ENCODE measurements around the gene BSCL2.
"Not testable (repeated sequence)": the region's sequence is repeated elsewhere in the genome, so short reads cannot be mapped to it uniquely, and the experiment has no call there.

The BSCL2 gene

DNA sequence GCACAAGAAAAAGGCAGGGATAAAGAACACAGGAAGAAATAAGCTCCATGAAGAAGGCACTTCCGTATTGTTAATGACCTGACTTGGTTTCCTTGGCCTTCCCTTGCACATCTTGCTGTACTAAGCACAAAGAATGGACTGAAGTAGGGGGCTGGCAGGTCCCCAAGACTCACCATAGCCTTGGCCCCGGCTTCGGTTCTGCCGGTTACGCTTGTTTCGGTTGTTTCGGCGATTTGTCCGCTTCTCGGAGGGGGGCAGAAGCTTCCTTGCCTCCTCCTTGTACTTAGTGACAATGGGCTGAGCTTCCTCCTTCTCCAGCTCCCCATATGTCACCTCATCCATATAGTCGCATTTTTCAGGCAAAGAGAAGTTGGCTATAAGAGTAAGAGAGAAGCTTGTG, 9.6 kb upstream of the BSCL2 start:
- DNase-seq, result no peak

DNA sequence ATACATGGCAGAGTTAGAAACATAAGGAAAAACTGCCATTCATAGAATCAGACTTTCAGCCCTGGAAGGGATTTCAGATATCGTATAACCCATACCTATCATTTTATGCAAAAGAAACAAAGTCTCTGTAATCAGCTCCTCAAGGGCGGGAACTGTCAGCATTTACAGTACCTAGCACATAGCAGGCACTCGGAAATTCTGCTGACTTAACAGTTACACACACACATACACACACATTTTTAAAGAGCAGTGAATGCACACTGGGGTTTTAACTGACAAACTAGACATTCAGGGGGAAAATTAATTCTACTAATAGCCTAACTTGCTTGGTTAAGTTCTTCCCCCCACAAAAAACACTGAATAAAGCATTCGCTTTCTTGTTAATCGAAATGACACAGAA, 9.0 kb upstream of the BSCL2 start:
- DNase-seq, result no peak

DNA sequence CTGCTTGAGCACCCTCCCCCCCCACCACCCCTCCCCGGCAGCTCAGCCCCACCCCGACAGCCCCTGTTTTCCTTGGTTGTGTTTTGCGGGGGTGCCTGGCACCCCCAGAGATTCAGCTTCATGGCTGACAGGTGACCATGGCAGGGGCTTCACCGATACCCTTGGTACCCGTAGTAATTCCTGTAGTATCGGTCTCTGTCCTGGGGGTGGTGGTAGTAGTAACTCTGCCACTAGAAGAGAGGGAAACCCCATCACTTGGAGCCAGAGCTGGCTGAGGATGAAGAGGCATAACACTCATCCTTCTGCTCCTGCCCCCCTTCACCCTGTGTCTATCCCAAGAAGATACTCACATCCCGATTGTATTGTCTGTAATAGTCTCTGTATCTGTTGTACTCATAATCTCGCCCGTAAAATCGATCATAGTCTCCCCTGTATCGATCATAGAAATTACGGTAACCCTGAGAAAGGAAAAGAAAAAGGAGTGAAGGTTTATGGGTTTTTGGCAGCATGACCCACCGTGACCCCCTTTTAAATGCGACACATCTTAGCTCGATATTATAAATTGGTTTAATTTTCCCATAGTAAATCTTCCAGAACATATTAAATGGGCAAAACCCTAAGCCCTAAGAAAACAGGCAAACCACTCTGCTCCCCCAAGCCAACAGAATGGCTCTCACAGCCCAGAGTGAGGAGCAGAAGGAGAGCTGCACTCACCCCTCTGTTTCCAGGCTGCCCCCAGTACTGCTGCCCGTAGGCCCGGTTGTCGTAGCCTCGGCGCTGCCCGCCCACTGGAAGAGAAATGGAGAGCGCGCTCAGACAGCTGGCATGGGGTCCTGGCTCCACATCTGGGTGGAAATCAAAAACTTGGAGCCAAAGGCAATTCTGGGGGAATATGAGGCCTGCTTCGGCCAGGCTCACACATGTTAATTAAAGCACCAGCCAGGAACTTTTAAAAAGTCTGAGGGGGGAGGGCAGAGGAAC, 8.2 kb upstream of the BSCL2 start:
- DNase-seq, result no peak

DNA sequence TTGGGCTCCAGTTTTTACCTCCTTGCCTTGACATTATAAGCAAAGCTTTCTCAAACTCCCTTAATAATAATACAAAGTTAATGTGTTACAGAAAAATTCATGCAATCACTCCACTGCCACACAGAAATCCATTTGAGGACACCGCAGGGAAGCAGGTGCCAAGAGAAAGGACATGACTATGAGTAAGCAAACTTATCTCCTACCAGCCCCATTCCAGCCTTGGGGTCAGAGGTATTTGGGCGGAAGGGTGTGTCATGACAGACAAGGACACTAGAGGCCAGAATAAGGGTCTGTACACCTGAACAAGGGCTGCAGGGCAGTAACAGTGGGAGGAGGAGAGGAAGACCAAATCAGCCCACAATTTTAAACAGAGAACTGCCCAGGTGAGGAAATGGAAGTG, 6.1 kb upstream of the BSCL2 start:
- DNase-seq, result no peak

DNA sequence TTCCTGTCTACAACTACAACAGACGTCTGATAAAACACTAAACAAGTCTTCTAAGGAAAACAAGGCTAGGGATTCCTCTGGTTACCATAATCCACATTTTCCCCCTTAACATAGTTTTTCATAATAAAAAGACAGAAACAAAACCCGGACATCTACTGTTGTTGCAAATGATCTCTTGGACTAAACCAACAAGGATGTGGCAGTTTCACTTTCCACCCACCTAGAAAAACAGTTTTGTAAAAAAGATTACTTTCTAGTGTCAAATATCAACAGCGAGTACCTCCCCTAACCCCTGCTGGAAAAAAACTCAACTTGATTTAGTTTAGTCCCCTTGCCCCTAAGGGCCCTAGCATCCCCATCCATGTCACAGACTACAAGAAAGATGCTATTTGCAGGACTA, 5.6 kb upstream of the BSCL2 start:
- no peak for DNase-seq

DNA sequence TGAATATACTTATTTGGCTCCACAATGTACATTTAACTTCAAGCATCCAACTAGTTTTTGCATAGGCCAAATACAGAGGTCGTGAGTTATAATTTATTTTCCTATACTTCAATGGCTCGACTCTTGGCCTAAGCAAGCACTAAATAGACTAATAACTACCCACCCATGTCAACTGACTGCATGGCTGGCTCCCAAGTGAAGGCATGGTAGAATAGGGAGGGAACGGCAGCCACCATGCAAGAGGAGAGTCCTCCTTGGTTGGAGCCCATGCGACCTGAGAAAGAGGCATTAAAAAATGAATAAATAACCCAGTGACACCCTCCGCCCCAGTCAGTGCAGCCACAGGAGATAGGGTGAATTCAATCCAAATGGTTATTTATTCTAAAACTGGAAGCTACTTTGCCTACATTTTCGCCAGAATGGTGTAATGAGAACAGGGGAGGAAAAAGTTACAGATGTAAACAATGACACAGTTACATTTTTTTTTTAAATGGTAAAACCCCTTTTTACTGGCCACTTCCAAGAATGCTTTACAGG, 5.1 kb upstream of the BSCL2 start:
- DNase-seq, result no peak

DNA sequence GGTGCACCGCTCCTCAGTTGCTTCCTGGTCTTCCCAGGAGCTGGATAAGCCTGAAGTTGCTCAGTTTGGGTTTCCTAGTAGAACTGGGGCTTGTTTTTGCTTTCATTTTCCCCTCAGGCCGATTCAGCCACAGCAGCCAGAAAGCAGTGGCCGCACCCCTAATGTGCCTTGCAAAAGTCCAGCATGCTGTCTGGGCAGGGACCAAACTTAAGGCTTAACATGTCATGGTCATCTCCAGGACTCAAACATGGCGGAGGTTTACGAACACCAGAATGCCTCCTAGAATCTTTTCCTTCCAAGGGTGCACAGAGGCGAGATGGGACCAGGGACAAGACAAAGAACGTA, 2.7 kb upstream of the BSCL2 start:
- DNase-seq, result peak; percentile 57

DNA sequence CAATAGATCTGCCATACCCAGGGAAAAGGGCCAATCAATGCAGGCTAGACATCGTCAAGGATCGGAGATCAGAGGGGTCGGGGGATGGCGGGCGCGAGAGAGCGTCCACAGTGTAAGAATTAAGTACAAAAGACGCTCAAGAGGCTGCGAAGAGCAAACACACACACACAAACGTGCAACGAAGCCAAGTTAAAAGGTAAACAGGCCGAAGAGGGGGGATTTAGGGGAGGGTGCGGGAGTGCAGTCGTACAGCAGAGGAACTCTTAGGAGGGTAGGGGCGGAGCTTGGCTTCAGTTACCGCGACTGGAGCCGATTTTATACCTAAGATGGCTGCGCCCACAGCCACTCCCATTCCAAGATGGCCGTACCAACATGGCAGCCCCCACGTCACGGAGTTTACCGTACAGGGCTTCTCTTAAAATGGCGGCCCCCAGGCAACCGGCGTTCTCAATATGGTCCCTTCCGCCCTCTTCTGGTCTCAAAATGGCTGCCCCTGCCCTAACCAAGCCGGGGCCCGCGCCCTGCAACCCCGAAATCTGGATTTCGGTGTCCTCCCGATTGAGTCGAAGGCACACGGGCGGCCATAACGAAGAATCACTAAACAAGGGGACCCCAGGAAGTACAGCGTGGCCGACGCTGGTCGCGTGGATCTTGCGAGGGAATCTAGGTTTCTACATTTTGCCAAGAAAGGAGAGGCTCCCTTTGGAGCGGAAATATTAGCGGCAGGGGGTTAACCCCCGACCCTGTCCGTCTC, 2.2 kb upstream of the BSCL2 start:
- peak; percentile 100 for DNase-seq

DNA sequence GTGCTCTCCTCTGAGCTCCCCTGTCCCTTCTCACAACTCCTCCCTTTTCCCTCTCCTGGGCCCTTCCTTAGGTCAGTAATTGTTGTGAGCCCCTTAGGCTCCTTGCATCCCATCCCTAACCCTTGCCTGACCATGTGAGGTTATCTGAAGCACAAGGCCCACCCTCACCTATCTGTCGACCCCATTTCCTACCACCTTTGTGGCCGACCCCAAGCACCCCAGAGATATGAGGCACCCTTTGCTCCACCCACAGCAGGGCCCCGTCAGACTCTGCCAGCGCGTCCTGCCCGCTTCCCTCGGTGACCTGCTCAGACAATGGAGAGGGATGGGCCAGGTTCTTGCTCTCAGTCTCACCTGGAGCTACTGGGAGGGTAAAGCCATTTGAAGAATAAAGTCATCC, 1.6 kb upstream of the BSCL2 start:
- DNase-seq, result peak; percentile 63

DNA sequence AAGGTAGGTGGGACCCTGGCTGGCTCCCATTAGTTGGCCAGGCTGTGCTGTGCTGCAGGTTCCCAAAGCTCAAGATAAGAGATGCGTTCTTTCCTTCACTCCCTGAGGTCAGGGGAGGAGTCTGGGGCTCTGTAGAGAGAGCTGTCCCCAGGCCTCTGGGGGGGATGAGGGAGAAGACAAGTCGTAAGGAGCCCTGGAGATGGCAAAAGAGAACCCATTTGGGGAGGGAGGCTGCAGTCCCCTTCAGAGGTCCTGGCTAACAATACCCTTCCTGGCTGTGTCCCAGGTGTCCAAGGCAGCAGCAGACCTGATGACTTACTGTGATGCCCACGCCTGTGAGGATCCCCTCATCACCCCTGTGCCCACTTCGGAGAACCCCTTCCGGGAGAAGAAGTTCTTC, 1.2 kb upstream of the BSCL2 start:
- peak; percentile 72 for DNase-seq

DNA sequence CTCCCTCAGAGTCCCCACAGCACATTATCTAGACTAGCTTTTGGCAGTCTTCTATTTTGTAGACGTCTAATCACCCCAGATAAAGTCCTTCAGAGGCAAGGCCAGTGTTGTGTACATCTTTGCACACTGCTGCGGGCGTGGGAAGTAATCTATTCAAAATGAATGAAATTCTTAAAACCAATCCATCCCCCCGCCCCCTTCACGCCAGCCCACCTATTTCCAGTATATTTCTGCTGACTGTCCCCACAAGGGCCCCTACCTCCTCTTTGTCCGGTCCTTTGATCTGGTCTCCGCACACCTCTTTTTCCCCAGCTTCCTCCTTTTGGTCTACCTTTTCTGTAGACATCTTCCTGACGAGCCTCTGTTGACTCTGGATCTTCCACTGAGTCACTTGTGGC, 375 bp downstream of the BSCL2 start:
- DNase-seq, result no peak

DNA sequence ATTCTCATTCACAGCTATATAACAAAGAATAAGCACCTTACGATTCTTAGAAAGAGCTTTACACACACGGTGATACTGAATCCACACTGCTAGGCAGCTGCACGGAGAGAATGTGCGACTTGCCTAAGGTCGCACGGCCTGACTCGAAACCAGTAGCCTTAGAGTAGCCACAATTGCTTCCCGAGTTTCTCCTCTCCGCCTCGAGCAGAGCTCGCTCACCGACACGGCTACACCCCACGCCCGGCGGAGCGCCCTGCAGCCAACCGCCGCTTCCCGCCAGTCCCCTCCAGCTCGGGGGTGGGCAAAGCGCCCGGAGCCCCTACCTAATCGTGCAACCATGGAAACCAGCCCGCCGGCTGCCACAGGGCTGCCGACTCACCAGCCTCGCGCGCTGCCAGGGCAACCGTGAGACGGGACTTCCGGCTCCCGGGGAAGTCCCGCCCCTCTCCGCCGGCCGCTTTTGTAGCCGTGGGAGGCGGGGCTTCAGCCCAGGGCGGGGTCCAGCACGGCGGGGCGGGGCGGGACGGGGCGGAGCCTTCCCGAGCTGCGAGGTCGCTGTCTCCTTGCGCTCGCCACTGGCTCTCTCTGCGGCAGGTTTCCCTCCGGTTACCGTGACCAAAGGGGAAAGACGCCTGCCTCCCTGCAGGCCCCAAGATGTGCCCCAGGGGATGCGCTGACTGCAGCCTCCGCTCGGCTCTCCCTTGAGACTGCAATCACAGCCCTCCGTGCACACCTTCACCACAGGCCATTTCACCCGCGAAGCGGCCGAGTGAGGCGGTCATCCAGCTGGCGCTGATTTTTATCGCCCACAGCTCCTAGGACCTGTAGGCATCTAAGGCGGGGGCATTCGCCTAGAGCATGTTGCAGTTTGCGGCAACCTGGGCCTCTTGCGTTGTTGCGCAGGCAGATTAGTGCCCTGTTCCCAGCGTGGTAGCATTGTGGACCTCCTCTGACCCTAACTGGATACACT, 1.1 kb downstream of the BSCL2 start:
- peak; percentile 98 for DNase-seq

DNA sequence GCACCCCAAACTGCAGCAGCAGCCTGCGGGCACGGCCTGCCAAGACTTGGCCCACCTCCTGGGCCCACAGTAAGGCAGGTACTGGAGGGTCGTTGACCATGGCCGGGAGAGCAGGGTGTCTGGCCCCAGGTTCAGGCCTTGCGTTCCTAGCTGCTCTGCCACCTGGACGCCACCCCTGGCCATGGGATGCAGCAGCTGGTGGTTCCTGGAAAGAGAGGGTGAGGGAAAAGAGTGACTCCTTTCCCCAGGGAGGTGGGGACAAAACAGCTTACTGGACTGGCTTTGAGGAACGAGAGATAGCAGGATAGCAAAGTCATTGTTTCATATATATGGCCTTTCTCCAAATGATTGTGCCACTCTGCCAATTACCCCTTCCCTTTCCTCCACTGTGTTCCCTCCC, 1.8 kb downstream of the BSCL2 start:
- peak; percentile 63 for DNase-seq

DNA sequence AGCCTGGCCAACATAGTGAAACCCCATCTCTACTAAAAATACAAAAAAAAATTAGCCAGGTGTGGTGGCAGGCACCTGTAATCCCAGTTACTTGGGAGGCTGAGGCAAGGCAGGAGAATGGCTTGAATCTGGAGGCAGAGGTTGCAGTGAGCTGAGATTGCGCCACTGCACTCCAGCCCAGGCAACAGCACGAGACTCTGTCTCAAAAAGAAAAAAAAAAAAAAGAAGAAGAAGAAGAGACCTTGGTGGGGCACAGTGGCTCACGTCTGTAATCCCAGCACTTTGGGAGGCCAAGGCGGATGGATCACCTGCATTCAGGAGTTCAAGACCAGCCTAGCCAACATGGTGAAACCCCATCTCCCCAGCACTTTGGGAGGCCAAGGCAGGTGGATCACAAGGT, 3.3 kb downstream of the BSCL2 start:
- DNase-seq, result not testable (repeated sequence)

DNA sequence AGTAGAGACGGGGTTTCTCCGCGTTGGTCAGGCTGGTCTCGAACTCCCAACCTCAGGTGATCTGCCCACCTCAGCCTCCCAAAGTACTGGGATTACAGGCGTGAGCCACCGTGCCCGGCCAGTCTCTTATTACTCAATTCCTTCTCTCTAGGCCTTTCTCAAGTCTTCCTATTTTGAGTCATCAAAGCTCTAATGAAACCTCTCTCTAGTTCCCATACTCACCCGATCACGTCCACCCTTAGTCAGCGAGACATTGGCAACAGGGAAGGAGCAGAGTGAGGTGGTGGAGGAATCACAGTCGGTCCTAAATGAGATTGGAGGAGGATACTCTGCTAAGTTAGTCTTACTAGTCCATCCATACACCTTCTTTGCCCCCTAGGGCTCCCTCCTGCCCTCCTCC, 5.0 kb downstream of the BSCL2 start:
- no peak for DNase-seq

DNA sequence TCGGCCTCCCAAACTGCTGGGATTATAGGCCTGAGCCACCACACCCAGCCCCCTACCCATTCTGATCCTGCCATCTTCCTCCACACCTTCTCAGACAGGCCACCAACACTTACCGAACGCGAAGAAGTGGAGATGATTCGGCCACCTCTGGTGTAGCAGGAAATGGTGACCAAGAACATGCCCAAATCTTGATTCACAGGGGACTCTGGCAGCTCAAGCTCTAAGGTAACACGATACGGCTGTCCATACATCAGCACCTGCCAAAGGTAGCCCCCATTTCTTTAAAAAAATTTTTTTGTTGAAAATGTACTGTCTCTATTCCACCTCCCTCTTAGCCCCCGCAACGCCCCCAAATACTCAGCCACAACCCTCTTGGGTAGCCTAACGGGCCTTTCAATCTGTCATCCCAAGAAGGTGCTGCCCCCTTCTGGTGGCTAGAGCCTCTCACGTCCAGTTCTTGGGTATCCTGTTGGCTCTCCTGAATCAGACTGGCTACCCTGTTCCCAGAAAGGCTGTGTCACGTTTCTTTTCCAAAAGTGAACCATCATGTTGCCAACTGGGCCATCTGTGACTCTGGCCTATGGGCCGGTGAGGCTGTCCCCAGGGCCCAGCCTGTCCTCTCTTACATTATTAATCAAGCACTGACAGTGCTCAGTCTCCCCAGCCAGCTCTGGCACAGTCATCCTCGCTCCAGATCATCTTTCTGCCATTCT, 12.6 kb downstream of the BSCL2 start:
- peak; percentile 95 for DNase-seq

DNA sequence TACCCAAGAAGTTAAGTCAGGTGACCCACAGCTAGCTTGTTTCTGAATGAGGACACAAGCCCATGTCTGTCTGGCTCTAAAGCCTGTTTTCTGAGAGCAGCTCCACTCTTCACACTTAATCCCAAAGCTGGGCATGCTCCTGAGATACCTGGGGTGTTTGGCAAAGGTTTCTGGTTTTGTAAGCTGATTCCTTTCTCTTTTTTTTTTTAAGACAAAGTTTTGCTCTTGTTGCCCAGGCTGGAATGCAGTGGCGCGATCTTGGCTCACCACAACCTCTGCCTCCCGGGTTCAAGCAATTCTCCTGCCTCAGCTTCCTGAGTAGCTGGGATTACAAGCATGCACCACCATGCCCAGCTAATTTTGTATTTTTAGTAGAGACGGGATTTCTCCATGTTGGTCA, 13.6 kb downstream of the BSCL2 start:
- peak; percentile 0 for DNase-seq

DNA sequence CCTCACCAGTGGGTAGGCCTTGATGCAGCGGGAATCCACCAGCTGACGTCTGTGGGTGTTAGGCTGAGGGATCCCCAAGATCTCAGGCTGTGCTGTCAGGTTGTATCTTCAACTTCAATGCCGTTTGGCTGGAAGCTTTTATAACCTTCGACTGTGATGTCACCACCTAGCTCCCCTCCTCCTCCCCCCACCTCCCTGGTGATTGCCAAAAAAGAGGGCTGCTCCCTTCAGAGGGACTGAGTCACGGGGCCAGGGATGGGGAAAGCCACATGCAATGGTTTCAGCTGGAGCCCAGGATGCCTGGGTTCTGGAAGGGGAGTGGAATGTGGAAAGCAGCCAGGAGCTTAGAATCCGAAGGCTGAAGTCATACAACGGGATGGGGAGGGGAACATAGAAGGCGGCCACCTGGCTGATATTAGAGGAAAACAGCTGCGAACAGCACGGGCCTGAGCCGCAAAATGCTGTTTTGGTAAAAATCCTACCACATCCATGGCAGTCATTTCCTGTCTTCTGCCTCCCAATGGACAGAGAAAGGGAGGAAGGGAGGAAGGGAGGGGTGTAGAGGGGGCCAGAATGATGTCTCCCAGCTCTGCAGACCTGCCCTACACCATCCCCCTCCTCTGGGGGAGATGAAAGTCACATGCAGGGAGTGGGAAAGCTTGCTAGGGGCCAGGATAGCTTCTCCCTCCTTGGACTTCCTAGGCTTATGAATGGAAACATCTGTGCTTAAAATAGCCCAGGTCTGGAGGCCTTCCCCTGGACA, 17.6 kb downstream of the BSCL2 start, which contains the start of gene LRRN4CL:
Gene LRRN4CL, minus strand, starts transcription at position 110 of the 763 bp plus-strand sequence. CDS start 1,022 bp downstream, outside the sequence.
- no peak for DNase-seq

DNA sequence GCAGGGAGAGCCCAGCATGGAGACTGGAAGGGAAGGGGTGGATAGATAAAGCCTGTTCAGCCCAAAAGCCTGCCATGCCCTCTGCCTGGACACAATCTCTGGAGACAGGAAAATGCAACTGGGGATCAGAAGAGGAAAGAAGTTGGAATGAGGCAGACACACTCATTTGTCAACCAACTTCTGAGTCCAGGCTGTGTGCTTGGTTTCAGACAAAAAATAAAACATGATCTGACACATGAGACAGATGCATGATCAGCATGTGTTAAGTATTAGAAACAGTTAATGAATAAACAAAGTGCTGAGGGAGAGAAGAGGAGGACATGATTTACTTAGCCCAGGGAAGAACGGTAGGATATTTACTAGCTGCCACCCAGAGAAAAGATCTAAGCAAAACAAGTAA, 18.7 kb downstream of the BSCL2 start:
- DNase-seq, result no peak

DNA sequence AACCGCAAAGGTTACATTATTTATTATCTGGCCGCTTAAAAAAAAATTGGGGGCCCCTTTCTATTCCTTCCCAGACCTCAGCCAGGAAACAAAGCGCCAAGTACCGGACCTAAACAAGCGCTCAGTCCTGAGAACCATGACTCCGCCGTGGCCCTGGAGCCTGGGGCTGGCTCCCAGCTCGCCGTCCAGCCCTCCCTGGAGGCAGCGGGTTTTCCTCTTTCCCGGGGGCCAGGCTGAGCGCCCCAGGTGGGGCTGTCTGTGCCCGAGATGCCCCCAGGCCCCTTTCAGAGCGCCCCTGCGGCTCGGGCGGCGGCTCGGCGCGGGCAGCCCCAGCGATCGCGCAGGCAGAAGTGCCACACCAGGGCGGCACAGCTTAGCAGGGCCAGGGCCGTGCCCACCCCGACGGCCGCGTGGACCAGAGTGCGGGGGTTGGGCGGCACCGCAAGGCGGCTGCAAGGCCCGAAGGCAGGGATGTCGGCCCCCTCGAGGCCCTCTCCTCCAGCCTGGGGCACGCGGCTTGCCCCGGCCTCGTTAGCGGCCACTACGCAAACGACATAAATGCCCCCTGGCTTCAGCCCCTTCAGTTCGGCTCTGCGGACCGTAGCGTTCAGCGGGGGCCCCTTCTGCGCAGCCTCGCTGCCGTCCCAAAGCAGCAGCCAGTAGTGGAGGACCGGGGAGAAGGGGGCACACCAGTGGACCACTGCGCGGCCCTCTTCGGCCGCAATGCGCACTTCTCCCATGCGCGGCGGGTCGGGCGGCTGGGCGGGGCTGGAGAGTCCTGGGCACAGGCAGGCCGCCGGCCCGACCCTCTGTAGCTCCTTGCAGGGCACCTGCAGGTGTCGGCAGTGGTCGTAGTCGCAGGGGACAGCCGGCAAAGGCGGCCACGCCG, 19.5 kb downstream of the BSCL2 start:
- DNase-seq, result no peak

Data from hematopoietic multipotent progenitor cell treated with erythropoietin and hydrocortisone succinate and interleukin-3 and kit ligand, for 6 days (in vitro differentiated cells).